Neural progenitor cell (in vitro differentiated cells): Measurements from ENCODE around the gene EME2.

ENCODE experiments used
- CTCF ChIP-seq: fragments of 200-600 bp; sonication (generic); IDR thresholded peaks from 2 replicates; pipeline ENCODE4 v1.5.1; 2017; ENCODE audit warnings: antibody characterized with exemption, mild to moderate bottlenecking
- EZH2 ChIP-seq: fragments of 200-600 bp; sonication (generic); IDR thresholded peaks from 2 replicates; pipeline ENCODE4 v1.6.1; 2017; ENCODE audit warnings: antibody characterized with exemption, mild to moderate bottlenecking, moderate library complexity

DNA sequence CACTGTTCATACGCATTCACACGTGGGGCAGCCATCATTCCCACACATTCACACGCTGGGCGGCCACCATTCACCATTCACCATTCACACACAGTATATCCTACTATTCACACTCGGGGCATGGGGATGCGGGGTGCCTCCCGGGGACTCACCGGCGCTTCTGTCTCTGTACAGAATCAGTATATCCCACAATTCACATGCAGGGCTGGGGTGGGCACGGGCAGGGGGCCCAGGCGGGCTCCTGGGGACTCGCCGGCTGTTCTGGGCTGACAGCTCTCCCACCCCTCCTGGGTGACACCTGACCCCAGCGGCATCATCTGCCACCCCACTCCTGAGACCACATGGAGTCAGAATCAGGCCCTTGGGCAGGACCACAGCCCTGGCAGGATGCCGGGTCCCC, 10.9 kb upstream of the EME2 start:
- no peak for TF ChIP-seq CTCF
- TF ChIP-seq EZH2 = no peak
